B cell (primary cell): ENCODE measurements around the gene OR5L2.

Source experiments
- EZH2 ChIP-seq: IDR thresholded peaks from 2 replicates; pipeline ENCODE4 v1.6.1; 2012; ENCODE audit warnings: borderline replicate concordance, low read depth, mild to moderate bottlenecking, moderate library complexity, low read length; ENCODE audit not compliant: insufficient read depth, poor library complexity, severe bottlenecking
- TF ChIP-seq, protein P1 (sequence below): fragments of 200-600 bp; IDR thresholded peaks from one replicate; pipeline ENCODE4 v1.8.0; 2022; ENCODE audit warnings: antibody characterized with exemption, mild to moderate bottlenecking

GRCh38 chr11:55854704-55855103 lies 27.7 kb downstream of the OR5L2 start:
- TF ChIP-seq, protein P1, sequence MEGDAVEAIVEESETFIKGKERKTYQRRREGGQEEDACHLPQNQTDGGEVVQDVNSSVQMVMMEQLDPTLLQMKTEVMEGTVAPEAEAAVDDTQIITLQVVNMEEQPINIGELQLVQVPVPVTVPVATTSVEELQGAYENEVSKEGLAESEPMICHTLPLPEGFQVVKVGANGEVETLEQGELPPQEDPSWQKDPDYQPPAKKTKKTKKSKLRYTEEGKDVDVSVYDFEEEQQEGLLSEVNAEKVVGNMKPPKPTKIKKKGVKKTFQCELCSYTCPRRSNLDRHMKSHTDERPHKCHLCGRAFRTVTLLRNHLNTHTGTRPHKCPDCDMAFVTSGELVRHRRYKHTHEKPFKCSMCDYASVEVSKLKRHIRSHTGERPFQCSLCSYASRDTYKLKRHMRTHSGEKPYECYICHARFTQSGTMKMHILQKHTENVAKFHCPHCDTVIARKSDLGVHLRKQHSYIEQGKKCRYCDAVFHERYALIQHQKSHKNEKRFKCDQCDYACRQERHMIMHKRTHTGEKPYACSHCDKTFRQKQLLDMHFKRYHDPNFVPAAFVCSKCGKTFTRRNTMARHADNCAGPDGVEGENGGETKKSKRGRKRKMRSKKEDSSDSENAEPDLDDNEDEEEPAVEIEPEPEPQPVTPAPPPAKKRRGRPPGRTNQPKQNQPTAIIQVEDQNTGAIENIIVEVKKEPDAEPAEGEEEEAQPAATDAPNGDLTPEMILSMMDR, result no peak
- TF ChIP-seq EZH2, result no peak
